GM18868 (cell line): ENCODE data around the gene IGF2R.

Experiments used
- ATAC-seq: cut with Tn5 transposase; IDR thresholded peaks from one replicate; pipeline ENCODE4 v1.9.1; 2021; ENCODE audit warnings: mild to moderate bottlenecking, moderate library complexity; ENCODE audit not compliant: unreplicated experiment

Gene IGF2R

GRCh38 chr6:160022793-160023192 lies 53.9 kb downstream of the IGF2R start:
- ATAC-seq, result no peak

GRCh38 chr6:160024152-160024551 lies 55.3 kb downstream of the IGF2R start:
- ATAC-seq, result no peak

- ATAC-seq, result no peak
Measured at GRCh38 chr6:160027076-160027475, 58.2 kb downstream of the IGF2R start.

- no peak for ATAC-seq
Measured at GRCh38 chr6:160027931-160028330, 59.0 kb downstream of the IGF2R start.

- ATAC-seq, result no peak
Measured at GRCh38 chr6:160028487-160029275, 59.8 kb downstream of the IGF2R start.

- ATAC-seq, result no peak
Measured at GRCh38 chr6:160029525-160029924, 60.6 kb downstream of the IGF2R start.

GRCh38 chr6:160030103-160030502 lies 61.2 kb downstream of the IGF2R start:
- no peak for ATAC-seq

- ATAC-seq, result no peak
Measured at GRCh38 chr6:160031442-160031841, 62.6 kb downstream of the IGF2R start.

GRCh38 chr6:160031871-160032270 lies 63.0 kb downstream of the IGF2R start:
- no peak for ATAC-seq

- no peak for ATAC-seq
Measured at GRCh38 chr6:160032538-160032937, 63.7 kb downstream of the IGF2R start.

- no peak for ATAC-seq
Measured at GRCh38 chr6:160034036-160034930, 65.4 kb downstream of the IGF2R start.

- ATAC-seq, result no peak
Measured at GRCh38 chr6:160035241-160035640, 66.4 kb downstream of the IGF2R start.

- no peak for ATAC-seq
Measured at GRCh38 chr6:160035693-160036330, 66.9 kb downstream of the IGF2R start.

GRCh38 chr6:160036331-160036695 lies 67.4 kb downstream of the IGF2R start:
- ATAC-seq, result no peak

- ATAC-seq, result no peak
Measured at GRCh38 chr6:160036790-160037206, 67.9 kb downstream of the IGF2R start.

- no peak for ATAC-seq
Measured at GRCh38 chr6:160038479-160038878, 69.6 kb downstream of the IGF2R start.

GRCh38 chr6:160039441-160039840 lies 70.6 kb downstream of the IGF2R start:
- no peak for ATAC-seq

GRCh38 chr6:160040055-160040454 lies 71.2 kb downstream of the IGF2R start:
- no peak for ATAC-seq

GRCh38 chr6:160040527-160041264 lies 71.8 kb downstream of the IGF2R start:
- ATAC-seq, result no peak

GRCh38 chr6:160041608-160042007 lies 72.7 kb downstream of the IGF2R start:
- ATAC-seq, result no peak
